ENCODE measurements around the gene CNIH3.

GRCh38 chr1:224585051-224585450, 31.1 kb upstream of the CNIH3 start:
- TF ChIP-seq, protein P1, sequence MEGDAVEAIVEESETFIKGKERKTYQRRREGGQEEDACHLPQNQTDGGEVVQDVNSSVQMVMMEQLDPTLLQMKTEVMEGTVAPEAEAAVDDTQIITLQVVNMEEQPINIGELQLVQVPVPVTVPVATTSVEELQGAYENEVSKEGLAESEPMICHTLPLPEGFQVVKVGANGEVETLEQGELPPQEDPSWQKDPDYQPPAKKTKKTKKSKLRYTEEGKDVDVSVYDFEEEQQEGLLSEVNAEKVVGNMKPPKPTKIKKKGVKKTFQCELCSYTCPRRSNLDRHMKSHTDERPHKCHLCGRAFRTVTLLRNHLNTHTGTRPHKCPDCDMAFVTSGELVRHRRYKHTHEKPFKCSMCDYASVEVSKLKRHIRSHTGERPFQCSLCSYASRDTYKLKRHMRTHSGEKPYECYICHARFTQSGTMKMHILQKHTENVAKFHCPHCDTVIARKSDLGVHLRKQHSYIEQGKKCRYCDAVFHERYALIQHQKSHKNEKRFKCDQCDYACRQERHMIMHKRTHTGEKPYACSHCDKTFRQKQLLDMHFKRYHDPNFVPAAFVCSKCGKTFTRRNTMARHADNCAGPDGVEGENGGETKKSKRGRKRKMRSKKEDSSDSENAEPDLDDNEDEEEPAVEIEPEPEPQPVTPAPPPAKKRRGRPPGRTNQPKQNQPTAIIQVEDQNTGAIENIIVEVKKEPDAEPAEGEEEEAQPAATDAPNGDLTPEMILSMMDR (IDR thresholded peaks at IDR 0.05): no peak
- TF ChIP-seq POLR2AphosphoS5 (IDR thresholded peaks at IDR 0.05): no peak

Measured in upper lobe of left lung (tissue), 4 donors.